GM19455 (cell line): ENCODE data around the gene SZT2.

Experiments used
- ATAC-seq: cut with Tn5 transposase; IDR thresholded peaks from one replicate; pipeline ENCODE4 v1.9.1; 2021; ENCODE audit not compliant: unreplicated experiment

SZT2 gene

DNA sequence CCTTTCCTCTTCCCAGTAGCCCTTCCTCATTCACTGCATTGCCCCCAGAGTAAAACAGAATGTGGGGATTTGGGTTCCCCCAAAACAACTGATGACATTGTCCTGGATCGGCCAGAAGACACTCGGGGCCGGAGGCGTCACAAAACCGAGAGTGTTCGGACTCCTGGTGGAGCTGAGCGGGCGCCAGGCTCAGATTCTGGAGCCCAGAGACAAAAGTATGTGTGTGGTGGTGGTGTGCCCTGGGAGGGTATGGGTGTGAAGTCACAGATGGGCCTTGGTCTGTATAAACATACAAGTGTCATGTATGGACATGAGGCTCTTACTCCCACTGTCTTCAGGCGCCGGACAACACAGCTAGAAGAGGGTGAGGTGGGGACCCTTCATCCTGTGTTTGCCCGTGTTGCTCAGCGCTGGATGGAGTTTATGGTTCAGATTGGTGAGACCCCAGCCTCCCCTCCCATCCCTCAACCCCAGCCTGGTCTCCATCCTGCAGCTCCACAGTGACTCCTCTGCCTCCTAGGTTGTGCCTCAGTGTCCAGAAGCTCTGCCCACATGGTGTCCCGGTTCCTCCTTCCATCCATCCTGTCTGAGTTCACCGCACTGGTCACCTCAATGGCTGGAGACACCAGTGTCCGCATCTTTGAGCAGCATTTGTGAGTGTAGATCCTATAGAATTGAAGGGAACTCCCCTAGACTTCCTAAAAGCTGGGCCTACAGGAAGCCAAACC, 51.6 kb downstream of the SZT2 start:
- no peak for ATAC-seq

DNA sequence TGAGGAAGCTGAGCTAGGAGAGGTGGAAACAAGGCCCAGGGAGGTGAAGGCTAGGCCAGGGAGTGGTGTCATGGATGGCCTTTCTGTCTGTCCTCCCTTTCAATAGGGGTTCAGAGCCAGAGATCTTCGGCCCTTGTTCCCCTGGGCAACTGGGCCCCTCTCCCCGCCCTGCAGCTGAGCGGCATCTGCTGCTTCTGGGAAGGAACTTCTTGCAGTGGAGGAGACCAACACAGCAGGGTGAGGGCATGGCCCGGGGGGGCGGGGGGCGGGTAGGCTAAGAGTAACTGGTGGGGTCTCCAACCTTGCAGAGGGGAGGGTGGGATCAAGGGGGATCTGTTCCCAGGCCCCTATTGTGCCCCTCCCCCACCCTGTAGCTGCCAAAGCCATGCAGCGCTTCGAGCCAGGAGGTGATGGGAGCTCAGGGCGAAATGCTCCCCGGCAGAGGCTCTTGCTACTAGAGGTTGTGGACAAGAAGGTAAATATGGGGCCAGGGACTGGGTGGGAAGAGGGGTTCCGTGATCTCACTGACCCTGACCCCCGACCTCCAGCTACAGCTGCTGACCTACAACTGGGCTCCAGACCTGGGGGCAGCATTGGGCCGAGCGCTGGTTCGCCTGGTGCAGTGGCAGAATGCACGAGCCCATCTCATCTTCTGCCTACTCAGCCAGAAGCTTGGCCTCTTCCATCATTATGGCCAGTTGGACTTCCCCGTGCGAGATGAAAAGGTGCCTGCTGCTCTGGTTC, 52.4 kb downstream of the SZT2 start:
- ATAC-seq, result no peak

DNA sequence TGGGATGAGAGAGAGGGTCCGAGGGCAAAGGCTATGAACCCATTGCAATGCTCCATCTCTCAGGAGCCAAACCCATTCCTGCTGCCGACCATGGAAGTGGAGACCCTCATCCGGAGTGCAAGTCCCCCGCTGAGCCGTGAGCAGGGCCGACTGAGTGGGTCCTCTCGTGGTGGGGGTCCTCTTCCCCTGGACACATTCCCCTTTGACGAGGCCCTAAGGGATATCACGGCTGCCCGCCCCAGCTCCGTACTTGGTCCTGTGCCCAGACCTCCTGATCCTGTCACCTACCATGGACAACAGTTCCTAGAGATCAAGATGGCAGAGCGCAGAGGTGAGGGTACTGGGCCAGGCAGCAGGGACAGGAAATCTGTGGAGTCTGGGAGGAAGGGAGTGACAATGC, 53.1 kb downstream of the SZT2 start:
- no peak for ATAC-seq

DNA sequence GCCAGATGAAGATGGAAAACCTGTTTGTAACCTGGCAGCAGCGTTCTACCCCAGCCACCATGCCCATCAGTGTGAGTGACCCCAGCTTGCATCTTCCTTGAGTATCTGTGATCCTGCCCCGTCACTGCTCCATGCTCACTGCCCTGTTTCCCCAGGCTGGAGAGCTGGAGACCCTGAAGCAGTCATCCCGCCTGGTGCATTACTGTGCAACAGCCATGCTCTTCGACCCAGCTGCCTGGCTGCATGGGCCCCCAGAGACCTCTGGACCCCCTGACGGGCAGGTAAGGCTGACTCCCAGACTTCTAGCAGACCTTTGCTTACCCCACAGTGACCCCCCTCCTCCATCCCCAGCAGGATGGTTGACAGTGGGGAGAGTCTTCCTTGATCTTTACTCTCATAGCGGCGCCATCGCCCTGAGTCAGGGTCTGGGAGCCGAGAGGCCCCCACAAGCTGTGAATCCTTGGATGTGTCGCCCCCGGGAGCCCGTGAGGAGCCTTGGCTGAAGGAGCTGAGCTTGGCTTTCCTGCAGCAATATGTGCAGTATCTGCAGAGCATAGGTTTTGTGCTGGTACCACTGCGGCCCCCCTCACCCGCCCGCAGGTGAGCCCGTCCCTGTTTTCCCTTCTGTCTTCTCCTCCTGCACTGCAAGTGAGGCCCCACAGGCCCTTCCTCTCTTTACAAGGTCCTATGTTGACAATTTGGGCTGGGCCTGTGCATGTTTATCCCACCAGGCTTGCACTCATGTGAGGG, 53.7 kb downstream of the SZT2 start:
- no peak for ATAC-seq

DNA sequence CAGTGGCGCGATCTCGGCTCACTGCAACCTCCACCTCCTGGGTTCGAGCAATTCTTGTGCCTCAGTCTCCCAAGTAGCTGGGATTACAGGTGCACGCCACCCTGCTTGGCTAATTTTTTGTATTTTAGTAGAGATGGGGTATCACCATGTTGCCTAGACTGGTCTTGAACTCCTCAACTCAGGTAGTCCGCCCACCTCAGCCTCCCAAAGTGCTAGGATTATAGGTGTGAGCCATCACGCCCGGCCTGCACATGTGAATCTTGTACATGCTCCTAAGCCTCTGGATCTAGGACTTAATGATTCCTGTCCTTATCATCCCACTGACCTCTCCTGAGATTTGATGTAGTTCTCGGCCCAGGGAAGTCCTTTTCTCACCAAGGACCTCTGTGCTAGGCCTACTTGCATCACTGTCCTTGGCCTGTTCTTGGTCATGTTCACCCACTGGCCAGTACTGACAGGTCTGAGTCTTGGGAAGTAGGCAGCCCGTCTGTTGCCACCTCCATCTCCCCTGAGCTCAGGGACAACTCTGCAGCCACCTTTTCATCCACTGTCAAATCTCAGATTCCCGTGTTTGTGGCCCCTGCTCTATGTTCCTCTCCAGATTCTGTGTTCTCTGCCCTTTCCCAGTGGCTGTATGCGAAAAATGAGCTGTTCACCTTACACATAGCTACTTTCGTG, 54.6 kb downstream of the SZT2 start:
- ATAC-seq, result no peak

DNA sequence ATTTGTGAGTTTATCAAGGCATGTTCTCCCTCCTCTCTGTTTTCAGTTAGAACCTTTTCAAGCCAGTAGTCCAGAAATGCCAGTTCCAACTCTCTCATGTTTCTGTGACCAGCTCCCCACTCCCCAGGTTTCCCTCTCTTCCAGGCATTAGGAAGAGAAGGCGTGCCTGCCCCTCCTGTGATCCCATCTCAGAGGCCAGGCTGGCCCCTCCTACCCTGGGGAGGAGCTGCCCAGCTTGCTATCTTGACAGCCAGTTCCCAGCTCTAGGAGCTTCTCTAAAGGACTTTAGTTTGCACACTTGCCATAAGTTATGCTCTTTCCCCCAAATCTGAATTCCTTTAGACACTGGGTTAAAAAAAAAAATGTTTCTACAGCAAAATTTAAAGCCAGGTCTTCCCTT, 55.1 kb downstream of the SZT2 start:
- ATAC-seq, result no peak

DNA sequence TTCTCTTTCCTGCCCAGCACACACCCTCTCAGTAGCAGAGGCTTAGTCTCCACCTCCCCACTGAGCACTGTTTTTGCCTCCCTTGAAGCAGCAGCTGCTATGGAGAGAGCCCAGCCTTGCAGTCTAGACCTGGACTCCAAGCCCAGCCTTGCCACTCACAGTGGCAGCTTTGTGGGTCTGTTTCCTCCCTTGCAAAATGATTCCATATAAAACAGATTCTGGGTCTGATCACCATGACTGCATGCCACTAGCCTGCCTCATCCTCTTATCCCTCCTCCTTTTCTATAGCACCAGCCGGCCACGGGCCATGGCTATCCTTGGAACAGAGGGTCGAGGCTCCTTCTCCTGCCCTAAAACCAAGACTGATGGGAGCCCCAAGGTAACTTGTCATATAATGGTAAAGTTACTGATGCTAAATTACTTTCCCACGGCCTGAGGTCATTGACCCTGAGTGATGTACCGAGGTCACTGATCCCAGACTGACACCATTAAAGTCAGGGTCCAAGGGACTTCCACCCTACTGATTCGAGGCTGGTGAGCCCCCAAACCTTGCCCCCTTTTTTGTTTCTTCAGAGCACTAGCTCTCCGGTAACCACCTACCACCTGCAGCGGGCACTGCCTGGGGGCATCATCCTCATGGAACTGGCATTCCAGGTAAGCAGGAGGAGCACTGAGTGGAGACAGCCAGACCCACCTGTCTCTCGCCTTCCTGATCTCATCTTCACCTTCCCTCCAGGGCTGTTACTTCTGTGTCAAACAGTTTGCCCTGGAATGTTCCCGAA, 56.1 kb downstream of the SZT2 start:
- no peak for ATAC-seq

DNA sequence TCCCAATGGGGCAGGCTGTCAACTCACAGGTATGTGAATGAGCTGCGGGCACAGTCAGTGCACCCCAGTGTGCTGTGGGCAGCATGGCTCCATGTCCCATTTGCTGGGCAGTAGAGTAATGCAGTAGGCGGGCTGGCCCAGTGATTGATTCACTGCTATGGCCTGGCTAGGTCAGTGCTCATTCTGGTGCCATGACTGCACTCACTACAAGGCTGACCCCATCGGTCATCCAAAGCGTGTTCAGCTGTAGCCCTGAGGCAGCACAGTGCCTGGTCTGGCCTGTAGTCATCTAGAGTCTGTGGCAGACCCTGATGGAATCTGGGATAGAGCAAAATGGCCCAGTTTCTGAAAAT, 56.7 kb downstream of the SZT2 start:
- no peak for ATAC-seq

DNA sequence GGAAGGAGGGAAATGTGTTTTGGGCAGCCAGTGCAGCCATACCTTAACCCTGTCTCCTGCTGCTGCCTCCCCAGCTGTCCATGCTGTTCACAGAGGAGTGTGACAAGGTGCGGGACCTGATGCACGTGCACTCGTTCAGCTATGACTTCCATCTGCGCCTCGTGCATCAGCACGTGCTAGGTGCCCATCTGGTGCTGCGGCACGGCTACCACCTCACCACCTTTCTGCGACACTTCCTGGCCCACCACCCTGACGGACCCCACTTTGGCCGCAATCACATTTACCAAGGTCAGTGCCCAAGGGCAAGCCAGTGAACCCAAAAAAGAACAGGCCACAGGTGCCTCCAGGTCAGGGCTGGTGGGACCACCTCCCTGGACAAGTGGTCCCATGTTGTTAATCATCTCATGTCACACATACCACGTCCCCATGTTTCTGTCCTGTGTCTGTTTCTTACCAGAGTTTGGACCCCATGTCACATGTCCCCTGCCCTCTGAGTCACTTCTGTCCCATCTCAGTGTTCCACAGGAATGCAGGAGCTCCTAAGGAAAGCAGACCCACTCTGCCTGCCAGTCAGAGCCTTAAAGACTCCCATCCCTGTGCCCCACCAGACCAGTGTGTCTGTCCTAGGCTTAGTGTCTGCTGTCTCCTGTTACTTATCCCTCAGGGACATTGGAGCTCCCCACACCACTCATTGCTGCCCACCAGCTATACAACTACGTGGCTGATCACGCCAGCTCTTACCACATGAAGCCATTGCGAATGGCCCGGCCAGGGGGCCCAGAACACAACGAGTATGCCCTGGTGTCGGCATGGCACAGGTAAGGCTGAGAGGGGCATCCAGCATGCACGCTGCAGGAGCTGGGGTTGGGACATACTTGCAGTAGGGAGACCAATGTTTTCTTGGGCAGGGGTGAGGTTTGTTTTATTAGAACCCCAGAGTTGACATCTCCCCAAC, 57.5 kb downstream of the SZT2 start:
- ATAC-seq, result no peak

DNA sequence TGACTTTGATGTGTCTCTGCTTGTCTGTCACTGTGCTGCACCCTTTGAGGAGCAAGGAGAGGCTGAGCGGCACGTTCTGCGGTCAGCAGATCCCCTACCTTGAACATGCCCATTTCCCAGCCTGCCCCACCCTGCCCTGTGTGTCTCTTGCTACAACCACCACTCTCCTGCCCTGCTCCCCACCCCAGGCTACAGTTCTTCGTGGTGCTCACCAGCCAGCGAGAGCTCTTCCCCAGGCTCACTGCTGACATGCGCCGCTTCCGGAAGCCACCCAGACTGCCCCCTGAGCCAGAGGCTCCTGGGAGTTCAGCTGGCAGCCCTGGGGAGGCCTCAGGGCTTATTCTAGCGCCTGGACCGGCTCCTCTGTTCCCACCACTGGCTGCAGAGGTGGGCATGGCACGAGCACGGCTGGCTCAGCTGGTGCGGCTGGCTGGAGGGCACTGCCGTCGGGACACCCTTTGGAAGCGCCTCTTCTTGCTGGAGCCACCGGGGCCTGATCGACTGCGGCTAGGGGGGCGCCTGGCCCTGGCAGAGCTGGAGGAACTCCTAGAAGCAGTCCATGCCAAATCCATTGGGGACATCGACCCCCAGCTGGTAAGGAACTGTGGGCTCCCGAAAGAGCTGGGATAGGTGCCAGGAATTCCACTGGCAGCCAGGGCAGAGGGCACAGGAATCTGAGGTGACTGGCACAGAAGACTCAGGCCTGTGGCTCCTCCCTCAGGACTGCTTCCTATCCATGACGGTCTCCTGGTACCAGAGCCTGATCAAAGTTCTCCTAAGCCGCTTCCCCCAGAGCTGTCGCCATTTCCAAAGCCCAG, 58.4 kb downstream of the SZT2 start:
- ATAC-seq, result no peak

DNA sequence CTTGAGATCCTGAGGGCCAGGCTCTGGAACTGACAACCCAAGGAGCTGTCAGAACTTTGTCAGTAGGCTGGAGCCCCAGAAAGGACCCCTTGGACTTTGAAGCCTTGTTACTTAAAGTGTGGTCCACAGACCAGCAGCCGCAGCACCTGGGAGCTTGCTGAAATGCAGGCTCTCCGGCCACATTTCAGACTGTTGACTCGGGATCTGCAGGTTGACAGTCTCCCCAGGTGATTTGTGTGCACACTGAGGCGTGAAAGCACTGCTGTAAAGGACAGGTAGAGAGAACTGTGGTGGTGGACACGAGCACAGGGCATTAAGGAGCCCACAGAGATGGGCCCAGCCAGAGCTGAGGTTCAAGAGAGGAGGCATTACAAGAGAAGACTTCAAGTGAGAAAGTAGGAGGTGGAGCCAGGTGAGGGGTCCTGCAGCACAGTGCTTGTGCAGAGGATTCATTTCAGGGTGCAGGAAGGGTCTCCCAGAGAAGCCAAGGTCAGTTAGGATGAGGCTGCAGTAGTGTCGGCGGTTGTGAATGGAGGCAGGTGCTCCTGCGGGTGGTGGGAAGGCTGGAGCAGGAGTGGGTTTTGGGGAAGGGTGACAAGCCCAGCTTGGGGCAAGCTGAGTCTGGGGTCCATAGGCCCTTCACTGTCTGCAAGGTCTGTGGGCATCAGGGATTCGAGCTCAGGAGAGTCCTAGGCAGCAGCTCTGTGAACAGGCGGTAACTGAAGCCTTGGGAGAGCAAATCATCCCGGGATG, 59.4 kb downstream of the SZT2 start:
- ATAC-seq, result no peak

DNA sequence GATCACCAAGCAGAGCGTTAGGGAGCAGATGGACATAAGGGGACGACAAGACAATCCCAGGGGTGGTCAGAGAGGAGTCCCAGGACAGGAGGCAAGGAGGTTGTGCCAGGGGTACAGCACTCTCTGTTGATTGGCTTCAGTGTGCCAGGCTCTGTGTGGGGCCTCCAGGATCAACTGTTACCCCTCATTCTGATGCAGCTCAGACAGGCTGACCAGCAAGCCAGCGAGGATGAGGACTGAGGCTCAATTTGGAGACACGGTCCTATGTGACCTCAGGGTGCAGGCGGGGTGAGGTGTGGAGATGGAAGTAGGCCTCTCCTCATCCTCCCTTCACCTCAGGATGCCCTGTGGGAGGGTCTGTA, 60.0 kb downstream of the SZT2 start:
- ATAC-seq, result no peak

DNA sequence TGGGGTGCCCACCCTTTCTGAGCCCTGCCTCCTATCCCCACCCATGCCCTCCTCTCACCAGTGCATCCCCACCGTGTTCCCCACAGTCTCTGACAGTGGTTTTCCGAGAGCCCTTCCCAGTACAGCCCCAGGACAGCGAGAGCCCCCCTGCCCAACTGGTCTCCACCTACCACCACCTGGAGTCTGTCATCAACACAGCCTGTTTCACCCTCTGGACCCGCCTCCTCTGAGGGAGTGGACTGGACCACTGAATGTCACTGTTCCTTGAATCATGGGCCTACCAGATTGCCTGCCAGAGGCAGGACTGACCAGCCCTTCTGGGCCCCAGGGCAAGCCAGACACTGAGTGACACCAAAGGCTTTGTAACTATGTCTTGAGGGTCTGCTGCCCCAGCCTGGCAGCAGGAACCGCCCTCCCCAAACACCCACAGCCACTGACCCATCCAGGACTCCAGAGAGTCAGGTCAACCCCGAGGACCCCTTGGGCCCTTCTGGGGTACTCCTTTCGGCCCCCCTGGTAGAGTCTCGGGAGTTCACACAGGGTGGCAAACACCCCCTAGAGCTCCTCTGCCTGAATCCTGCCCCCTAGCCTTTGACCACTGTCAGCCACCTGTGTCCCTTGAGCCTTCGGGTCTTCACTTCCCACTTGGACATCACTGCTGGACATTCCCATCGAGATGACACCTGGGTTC, 60.7 kb downstream of the SZT2 start:
- no peak for ATAC-seq

DNA sequence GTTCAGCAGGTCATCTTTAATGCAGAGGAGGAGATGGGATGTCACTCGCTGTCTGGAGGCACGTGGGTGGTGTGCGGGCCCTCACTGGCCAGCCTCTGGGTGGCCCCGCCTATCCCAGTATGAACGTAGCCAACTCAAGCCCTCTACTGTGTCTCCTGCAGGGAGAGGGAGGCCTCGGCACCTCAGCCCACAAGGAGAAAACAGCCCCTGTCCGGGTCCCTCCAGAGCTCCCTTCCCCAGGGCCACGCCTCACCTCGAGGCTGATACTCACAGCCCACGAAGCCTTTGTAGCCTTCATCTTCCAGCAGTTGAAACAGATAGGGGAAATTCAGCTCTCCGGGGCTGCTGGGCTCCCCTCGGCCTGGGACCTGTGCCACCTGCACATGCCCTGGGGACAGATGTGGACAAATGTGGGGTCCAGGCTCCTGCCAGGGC, 61.5 kb downstream of the SZT2 start:
- no peak for ATAC-seq

DNA sequence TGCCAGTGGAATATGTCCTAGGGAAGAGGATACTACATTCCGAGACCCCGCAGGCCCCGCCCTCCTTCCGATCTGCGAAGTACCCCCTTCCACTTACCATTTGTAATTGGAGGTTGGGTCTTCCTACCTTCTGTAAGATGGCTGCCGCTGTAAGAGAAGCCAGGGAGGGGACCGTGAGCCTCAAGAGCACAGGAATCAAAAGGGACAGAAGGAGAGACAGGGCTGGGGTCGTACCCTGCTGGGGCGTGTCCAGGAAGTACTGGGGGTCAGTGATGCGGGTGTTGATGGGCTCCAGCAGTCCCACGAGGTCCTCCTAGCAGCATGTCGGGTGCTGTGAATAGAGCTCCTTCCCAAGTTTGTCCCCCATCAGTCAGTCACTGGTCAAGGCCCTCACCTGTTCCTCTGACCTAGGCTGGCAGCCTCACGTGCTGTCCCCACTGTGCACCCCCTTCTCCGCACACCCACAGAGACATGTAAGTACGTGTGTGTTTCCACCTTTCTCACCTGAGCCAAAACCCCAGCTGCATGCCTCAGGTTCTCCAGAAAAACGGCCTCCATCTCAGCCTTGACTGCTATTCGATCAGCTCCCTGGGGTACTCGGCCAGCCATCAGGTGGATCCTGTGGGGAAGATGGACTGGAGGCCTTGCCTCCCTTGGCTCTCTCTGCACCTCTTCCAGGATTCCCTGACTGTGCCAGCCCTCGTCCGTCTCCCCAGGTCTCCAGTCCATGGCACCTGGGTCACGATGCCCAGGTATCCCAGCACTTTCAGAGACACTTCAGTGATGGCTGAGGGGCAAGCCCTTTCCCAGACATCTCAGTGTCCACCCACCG, 62.2 kb downstream of the SZT2 start:
- ATAC-seq, result no peak

DNA sequence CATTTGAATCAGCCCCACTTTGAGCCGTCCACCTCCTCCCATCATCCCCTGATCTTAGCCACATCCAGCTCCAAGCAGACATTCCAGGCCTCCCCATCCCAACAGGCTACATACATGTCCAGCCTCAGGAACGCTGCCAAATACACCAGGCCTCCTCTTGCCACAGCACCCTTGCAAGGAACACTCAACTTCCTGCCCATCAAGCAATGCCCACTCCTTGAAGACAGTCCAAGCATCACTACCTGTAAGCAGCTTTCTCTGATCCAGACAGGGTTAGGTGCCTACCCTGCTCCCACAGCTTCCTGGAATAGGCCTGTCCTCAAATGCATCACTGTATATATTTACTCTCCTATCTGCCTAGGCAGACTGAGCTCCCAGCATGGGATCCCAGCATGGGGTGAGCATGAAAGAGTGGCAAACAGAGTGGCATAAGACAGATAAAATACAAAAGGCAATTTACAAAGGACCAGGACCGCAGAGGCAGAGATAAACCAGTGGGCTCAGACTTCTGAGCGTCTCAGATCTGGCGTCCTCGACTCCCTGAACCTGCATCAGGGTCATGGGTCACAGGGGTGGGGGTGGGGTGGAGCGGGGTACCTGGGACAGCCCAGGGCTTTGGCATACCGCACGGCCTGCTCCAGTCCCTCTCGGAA, 63.2 kb downstream of the SZT2 start:
- no peak for ATAC-seq
